GM13977 (cell line): ENCODE measurements around the gene MED27.

Source experiments
- DNase-seq: peaks from one replicate; pipeline ENCODE4 v3.0.0; 2012; ENCODE audit warnings: low spot score
- in situ Hi-C: fragments of 300-500 bp; cut with MboI; formaldehyde crosslinking; loops from one replicate; pipeline ENCODE4 v1.12.0; 2022; ENCODE audit warnings: low sequenced_read_pairs, low pct_unique_long_range_greater_than_20kb, mixed read lengths, inconsistent platforms; ENCODE audit not compliant: unreplicated experiment
- TF ChIP-seq, protein P1 (sequence below): IDR thresholded peaks from 2 replicates; pipeline ENCODE4 v1.5.1; 2012; ENCODE audit warnings: mild to moderate bottlenecking, control low read depth; ENCODE audit not compliant: insufficient read depth; ENCODE audit errors: extremely low read depth, missing control alignments

Gene MED27

DNA sequence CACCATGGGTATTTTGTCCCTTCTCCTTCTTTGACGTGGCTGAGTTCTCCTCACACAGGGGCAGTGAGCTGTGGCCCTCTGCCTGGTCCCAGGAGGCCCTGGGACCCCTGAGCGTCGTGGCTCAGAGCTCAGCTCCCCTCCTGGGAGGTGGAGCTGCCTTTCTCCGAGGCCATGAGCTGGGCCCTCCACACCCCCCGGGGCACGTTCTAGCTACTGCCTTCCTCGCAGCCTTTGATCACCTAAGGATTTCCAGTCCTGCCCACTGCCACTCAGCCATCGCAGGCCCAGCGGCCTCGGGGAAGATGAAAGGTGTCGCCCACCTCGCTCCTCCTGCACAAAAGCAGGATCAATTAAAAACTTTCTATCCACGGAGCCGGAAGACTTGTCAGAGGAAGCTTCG is 244.9 kb downstream of the MED27 start:
- in situ Hi-C loops: no loop called here
- TF ChIP-seq, protein P1, sequence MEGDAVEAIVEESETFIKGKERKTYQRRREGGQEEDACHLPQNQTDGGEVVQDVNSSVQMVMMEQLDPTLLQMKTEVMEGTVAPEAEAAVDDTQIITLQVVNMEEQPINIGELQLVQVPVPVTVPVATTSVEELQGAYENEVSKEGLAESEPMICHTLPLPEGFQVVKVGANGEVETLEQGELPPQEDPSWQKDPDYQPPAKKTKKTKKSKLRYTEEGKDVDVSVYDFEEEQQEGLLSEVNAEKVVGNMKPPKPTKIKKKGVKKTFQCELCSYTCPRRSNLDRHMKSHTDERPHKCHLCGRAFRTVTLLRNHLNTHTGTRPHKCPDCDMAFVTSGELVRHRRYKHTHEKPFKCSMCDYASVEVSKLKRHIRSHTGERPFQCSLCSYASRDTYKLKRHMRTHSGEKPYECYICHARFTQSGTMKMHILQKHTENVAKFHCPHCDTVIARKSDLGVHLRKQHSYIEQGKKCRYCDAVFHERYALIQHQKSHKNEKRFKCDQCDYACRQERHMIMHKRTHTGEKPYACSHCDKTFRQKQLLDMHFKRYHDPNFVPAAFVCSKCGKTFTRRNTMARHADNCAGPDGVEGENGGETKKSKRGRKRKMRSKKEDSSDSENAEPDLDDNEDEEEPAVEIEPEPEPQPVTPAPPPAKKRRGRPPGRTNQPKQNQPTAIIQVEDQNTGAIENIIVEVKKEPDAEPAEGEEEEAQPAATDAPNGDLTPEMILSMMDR: no peak
- DNase-seq: no peak

- TF ChIP-seq, protein P1: no peak
- in situ Hi-C loops: no loop called here
- no peak for DNase-seq
Measured at GRCh38 chr9:131833906-131834305, 245.8 kb downstream of the MED27 start.

DNA sequence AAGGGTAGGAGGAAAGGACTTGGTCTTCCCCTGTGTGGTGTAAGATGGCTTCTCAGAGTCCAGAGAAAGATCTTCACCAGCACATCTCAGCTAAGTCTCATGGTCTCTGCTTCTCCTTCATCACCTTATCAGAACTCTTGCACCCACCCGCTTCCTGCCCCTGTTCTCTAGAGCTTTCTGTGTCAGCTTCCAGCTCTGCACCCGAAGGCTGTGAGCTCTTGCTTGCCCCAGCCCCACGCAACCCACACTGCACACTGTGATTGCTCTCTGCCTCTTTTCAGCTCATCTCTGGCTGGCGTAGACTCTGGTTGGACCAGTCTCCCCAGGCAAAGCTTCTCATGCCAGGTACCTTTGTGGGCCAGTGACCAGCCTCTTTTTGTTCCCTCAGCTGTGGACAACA is 246.6 kb downstream of the MED27 start:
- TF ChIP-seq, protein P1: no peak
- DNase-seq: no peak
- in situ Hi-C loops: no loop called here

DNA sequence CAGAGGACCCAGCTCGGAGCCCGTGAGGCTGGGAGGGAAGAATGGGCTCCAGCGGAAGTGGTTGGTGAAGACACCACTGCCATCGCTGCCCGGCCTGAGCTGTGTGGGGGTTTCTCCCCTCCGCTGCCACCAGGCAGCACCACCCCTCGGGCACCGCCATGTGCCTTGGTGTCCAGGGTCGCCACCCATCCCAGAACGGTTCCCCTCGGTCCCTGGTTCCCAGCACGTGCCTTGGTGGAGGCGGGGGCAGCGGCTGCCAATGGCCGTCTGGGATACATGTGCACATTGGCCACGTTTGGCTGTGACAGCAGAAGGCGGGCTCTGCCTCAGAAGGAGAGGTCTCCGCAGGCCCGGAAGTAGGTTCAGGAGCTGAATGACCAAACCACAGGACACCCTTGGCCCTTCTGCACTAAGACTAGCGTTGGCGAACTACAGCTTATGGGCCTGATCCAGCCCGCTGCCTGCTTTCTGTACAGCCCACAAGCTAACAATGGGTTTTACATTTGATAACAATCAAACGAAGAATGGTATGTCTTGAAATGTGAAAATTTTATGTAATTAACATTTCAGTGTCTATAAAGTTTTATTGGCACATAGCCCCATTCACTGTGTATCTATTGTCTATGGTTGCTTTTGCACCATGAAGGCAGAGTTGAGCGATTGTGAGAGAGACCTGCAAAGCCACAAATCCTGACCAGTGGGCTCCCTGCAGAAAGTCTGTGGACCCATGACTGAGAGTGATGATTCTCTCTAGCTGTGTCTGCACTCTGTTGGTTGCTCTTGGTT is 248.1 kb downstream of the MED27 start:
- in situ Hi-C loops: no loop called here
- no peak for DNase-seq
- TF ChIP-seq, protein P1: no peak

GRCh38 chr9:131827821-131828369 is 251.8 kb downstream of the MED27 start:
- in situ Hi-C loops: no loop called here
- TF ChIP-seq, protein P1: no peak
- no peak for DNase-seq

DNA sequence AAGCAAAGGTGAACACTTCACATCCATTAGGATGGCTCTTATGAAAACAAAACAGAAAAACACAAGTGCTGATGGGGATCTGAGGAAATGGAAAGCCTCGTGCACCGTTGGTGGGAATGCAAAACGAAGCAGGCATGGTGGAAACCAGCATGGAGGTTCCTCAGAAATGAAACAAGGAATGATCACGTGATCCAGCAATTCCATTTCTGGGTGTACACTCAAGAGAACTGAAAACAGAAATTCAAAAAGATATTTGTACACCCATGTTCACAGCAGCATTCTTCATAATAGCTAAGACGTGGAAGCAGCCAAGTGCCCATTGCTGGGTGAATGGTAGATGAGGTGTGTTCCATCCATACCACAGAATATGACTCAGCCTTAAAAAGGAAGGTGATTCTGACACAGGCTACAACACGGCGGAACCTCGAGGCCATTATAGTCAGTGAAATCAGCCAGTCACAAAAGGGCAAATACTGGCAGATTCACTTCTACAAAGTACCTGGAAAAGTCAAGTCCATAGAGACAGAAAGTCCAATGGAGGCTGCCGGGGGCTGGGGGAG is 252.6 kb downstream of the MED27 start:
- in situ Hi-C loops: no loop called here
- no peak for DNase-seq
- TF ChIP-seq, protein P1: no peak
